A673 (cell line): ENCODE data around the gene AP2B1. TPM values are rescaled to one million over a fixed set of nuclear protein-coding genes. Genes with fewer than 3 reads are reported as not detected.

ENCODE experiments used
- BruUV-seq: library from RNA; stranded (reverse); fragments of 400-500 nt; replicated peaks from 2 replicates; lab custom pipeline; 2021; lab: Mats Ljungman, UMichigan
- CTCF ChIA-PET: fragments of 300-600 bp; sonication (Branson Sonifier 250); formaldehyde crosslinking; loops from one replicate; lab custom pipeline; 2022; ENCODE audit warnings: antibody characterized with exemption; lab: Charles Lee
- POLR2A ChIA-PET: fragments of 300-600 bp; sonication (Branson Sonifier 250); formaldehyde crosslinking; loops from one replicate; lab custom pipeline; 2022; ENCODE audit warnings: antibody characterized with exemption; ENCODE audit not compliant: low non-redundant PET; lab: Charles Lee
- DNase-seq: peaks from one replicate; pipeline ENCODE4 v3.0.0-alpha.2; 2015; ENCODE audit warnings: low spot score
- H3K27ac ChIP-seq: fragments of 200-600 bp; sonication (generic); 2 replicates; pipeline ENCODE4 v1.5.1; 2016; ENCODE audit warnings: mixed run types, low read depth, mild to moderate bottlenecking, mixed read lengths, antibody characterized with exemption, low read length; ENCODE audit not compliant: poor library complexity, severe bottlenecking
- H3K27me3 ChIP-seq: fragments of 200-600 bp; sonication (generic); replicated peaks from 2 replicates; pipeline ENCODE4 v1.6.1; 2017; ENCODE audit warnings: mixed run types, low read depth, mild to moderate bottlenecking, mixed read lengths, antibody characterized with exemption, low read length; ENCODE audit not compliant: insufficient read depth, poor library complexity
- H3K36me3 ChIP-seq: fragments of 200-600 bp; sonication (generic); 2 replicates; pipeline ENCODE4 v1.6.1; 2016; ENCODE audit warnings: mixed run types, mild to moderate bottlenecking, mixed read lengths, antibody characterized with exemption, low read length; ENCODE audit not compliant: insufficient read depth, poor library complexity, severe bottlenecking
- H3K4me1 ChIP-seq: fragments of 200-600 bp; sonication (generic); 2 replicates; pipeline ENCODE4 v1.6.1; 2017; ENCODE audit warnings: mixed run types, mild to moderate bottlenecking, mixed read lengths, antibody characterized with exemption, low read length; ENCODE audit not compliant: insufficient read depth, poor library complexity, severe bottlenecking
- H3K4me3 ChIP-seq: fragments of 200-600 bp; sonication (generic); 2 replicates; pipeline ENCODE4 v1.5.1; 2016; ENCODE audit warnings: low read depth, mixed run types, mild to moderate bottlenecking, mixed read lengths, low read length; ENCODE audit not compliant: poor library complexity, severe bottlenecking
- H3K9me3 ChIP-seq: fragments of 200-600 bp; sonication (generic); 2 replicates; pipeline ENCODE4 v1.6.1; 2016; ENCODE audit warnings: mixed run types, low read depth, mild to moderate bottlenecking, mixed read lengths, antibody characterized with exemption, low read length; ENCODE audit not compliant: poor library complexity, severe bottlenecking
- EZH2 ChIP-seq: fragments of 200-600 bp; sonication (generic); IDR thresholded peaks from 2 replicates; pipeline ENCODE4 v1.6.1; 2017; ENCODE audit warnings: borderline replicate concordance, low read depth, mild to moderate bottlenecking, mixed read lengths, antibody characterized with exemption, low read length; ENCODE audit not compliant: poor library complexity, severe bottlenecking
- intact Hi-C: fragments of 100-400 bp; cut with micrococcal nuclease; formaldehyde crosslinking; loops from one replicate; pipeline ENCODE4 v1.10.0; 2022; ENCODE audit not compliant: unreplicated experiment
- total RNA-seq: library from RNA; stranded (reverse); gene quantifications from 2 replicates; pipeline ENCODE4 v1.2.3, GENCODE V29; 2021
- TF ChIP-seq, protein P1 (sequence below): fragments of 300-800, 200-600 bp; sonication (generic); conservative IDR thresholded peaks from 2 replicates; pipeline ENCODE4 v1.5.1; 2017; ENCODE audit warnings: low read depth, mild to moderate bottlenecking, antibody characterized with exemption, low read length, moderate library complexity, mixed read lengths

Gene AP2B1
- total RNA-seq, 1 experiment from 2014 or later = 124 TPM

DNA sequence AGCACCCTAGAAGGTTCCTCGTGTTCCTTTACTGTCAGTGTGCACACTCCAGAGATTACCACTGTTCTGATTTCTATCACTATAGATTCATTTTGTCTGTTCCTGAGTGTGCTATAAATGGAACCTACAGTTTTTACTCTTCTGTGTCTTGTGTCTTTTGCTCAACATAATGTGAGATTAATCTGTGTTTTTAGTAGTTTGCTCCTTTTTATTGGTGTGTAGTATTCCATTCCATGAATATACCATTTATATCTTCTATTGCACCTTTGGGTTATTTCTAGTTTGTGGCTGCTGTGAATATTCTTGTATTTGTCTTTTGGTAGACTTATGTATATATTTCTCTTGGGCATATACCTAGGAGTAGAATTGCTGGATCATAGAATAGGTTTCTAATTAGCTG, 68.2 kb downstream of the AP2B1 start:
- no peak for DNase-seq
- ChIA-PET POLR2A (no interaction called here), CTCF (no interaction called here)
- intact Hi-C loops = no loop called here
- no peaks in the 10 kb centered on the region for H3K36me3 ChIP-seq
- H3K9me3 ChIP-seq = no peaks in the 10 kb centered on the region
- no TSS peak for BruUV-seq
- TF ChIP-seq, protein P1, sequence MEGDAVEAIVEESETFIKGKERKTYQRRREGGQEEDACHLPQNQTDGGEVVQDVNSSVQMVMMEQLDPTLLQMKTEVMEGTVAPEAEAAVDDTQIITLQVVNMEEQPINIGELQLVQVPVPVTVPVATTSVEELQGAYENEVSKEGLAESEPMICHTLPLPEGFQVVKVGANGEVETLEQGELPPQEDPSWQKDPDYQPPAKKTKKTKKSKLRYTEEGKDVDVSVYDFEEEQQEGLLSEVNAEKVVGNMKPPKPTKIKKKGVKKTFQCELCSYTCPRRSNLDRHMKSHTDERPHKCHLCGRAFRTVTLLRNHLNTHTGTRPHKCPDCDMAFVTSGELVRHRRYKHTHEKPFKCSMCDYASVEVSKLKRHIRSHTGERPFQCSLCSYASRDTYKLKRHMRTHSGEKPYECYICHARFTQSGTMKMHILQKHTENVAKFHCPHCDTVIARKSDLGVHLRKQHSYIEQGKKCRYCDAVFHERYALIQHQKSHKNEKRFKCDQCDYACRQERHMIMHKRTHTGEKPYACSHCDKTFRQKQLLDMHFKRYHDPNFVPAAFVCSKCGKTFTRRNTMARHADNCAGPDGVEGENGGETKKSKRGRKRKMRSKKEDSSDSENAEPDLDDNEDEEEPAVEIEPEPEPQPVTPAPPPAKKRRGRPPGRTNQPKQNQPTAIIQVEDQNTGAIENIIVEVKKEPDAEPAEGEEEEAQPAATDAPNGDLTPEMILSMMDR = no peak
- no peak for TF ChIP-seq EZH2
- no peak overlapping the region for H3K27ac ChIP-seq
- no peak overlapping the region for H3K4me3 ChIP-seq
- no peaks in the 10 kb centered on the region for H3K27me3 ChIP-seq
- H3K4me1 ChIP-seq = no peaks in the 10 kb centered on the region

GRCh38 chr17:35660902-35661301, 73.8 kb downstream of the AP2B1 start:
- H3K4me1 ChIP-seq = no peaks in the 10 kb centered on the region
- H3K27ac ChIP-seq = no peak overlapping the region
- intact Hi-C loops = no loop called here
- no peaks in the 10 kb centered on the region for H3K36me3 ChIP-seq
- CTCF ChIA-PET = no interaction called here
- H3K4me3 ChIP-seq = no peak overlapping the region
- POLR2A ChIA-PET = no interaction called here
- BruUV-seq = no TSS peak
- TF ChIP-seq EZH2 = no peak
- TF ChIP-seq, protein P1 = no peak
- no peaks in the 10 kb centered on the region for H3K27me3 ChIP-seq
- no peaks in the 10 kb centered on the region for H3K9me3 ChIP-seq
- DNase-seq = no peak

DNA sequence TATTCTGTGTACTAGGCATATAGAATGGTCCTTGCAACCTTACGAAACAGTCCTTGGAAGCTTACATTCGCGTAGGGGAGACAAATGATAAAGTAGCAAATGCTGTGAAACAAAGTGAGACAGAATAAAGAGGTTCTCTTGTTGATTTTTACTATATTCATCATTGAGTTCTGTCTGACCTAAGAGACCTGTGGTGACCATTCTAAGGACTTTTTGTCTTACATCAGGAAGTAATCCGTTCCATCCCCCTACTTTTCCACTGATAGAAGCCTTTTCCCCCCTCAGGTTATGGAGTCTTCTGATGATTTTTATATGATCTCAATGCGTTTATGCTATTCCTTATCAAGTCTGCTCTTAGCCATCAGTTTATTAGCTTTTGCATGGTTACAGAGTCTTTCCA, 77.6 kb downstream of the AP2B1 start:
- no peak for DNase-seq
- H3K27ac ChIP-seq = no peak overlapping the region
- BruUV-seq = no TSS peak
- CTCF ChIA-PET = no interaction called here
- POLR2A ChIA-PET = no interaction called here
- H3K36me3 ChIP-seq = no peaks in the 10 kb centered on the region
- intact Hi-C loops = no loop called here
- no peak for TF ChIP-seq EZH2
- TF ChIP-seq, protein P1 = no peak
- no peaks in the 10 kb centered on the region for H3K4me1 ChIP-seq
- no peaks in the 10 kb centered on the region for H3K27me3 ChIP-seq
- no peaks in the 10 kb centered on the region for H3K9me3 ChIP-seq
- no peak overlapping the region for H3K4me3 ChIP-seq
